Activated effector memory CD4-positive, alpha-beta T cell treated with Interleukin-2 at 50 U/mL for 16 hours (primary cell): Measurements from ENCODE around the gene ZSWIM4.
"Not testable (repeated sequence)": the region's sequence is repeated elsewhere in the genome, so short reads cannot be mapped to it uniquely, and the experiment has no call there.

Source experiments
- DNase-seq: peaks from one replicate; pipeline ENCODE4 v3.0.0-alpha.2; 2020

The ZSWIM4 gene

GRCh38 chr19:13794757-13795589 lies at the start of gene ZSWIM4:
TSS of gene ZSWIM4 (plus strand) at chr19:13795443. CDS start at chr19:13795649, 206 bp downstream.
- peak; percentile 90 for DNase-seq

- DNase-seq = no peak
Measured at GRCh38 chr19:13747098-13747453, 48.2 kb upstream of the ZSWIM4 start.

GRCh38 chr19:13748169-13748828 lies 46.9 kb upstream of the ZSWIM4 start:
- DNase-seq = no peak

GRCh38 chr19:13751436-13751835 lies 43.8 kb upstream of the ZSWIM4 start:
- DNase-seq = no peak

- not testable (repeated sequence) for DNase-seq
Measured at GRCh38 chr19:13753622-13754021, 41.6 kb upstream of the ZSWIM4 start.

GRCh38 chr19:13756210-13756609 lies 39.0 kb upstream of the ZSWIM4 start:
- no peak for DNase-seq

GRCh38 chr19:13757805-13758772 lies 37.2 kb upstream of the ZSWIM4 start:
- DNase-seq = no peak

GRCh38 chr19:13758795-13759194 lies 36.4 kb upstream of the ZSWIM4 start:
- no peak for DNase-seq

GRCh38 chr19:13761423-13761822 lies 33.8 kb upstream of the ZSWIM4 start:
- DNase-seq = no peak

GRCh38 chr19:13762635-13763235 lies 32.5 kb upstream of the ZSWIM4 start:
- no peak for DNase-seq

GRCh38 chr19:13763265-13763664 lies 32.0 kb upstream of the ZSWIM4 start:
- no peak for DNase-seq

GRCh38 chr19:13764101-13764807 lies 31.0 kb upstream of the ZSWIM4 start, which contains the start of gene MRI1:
TSS of gene MRI1 (plus strand) at chr19:13764522. CDS start at chr19:13764589, 67 bp downstream.
- DNase-seq = peak; percentile 45

- peak; percentile 16 for DNase-seq
Measured at GRCh38 chr19:13764821-13765394, 30.3 kb upstream of the ZSWIM4 start.

GRCh38 chr19:13765395-13766094 lies 29.7 kb upstream of the ZSWIM4 start:
- DNase-seq = no peak

- no peak for DNase-seq
Measured at GRCh38 chr19:13766095-13766481, 29.2 kb upstream of the ZSWIM4 start.

GRCh38 chr19:13768510-13768909 lies 26.7 kb upstream of the ZSWIM4 start:
- no peak for DNase-seq

GRCh38 chr19:13770013-13770635 lies 25.1 kb upstream of the ZSWIM4 start:
- no peak for DNase-seq

- peak; percentile 84 for DNase-seq
Measured at GRCh38 chr19:13774217-13775191, 20.7 kb upstream of the ZSWIM4 start, which contains the start of gene C19orf53. TSS of gene C19orf53 (plus strand) at chr19:13774456. CDS start at chr19:13774478, 22 bp downstream.

- DNase-seq = no peak
Measured at GRCh38 chr19:13778398-13778797, 16.8 kb upstream of the ZSWIM4 start.
